ENCODE data around the gene NCAM1. TPM values are rescaled to one million over a fixed set of nuclear protein-coding genes. Genes with fewer than 3 reads are reported as not detected.

The NCAM1 gene
- total RNA-seq, 2 experiments from 2014 or later: 0.48 to 0.78 TPM

DNA sequence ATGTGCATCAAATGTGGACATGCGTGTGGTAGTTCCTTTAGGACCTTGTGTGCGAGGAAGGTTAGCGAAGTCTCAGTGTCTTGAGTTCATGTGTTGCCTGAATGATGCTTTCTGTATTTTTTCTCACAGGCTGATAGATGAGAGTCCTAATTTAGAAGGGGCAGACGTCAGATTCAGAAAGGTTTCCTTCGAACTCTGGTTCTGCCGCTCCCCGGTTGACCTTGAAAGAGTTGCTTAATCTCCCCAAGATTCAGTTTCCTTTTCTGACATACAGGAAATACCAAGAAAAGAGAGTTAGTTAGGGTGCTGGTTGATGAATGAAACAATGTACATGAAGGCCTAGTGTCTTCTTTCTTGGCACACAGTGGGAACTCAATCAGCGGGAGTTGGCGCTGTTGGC is 317.3 kb downstream of the NCAM1 start:
- ChIA-PET POLR2A (no interaction called here), CTCF (interaction anchor here (0.6 kb wide), 1 partner anchor 24 kb away, joined by 5 read pairs; no protein-coding TSS in a partner anchor)
- Mint-ChIP-seq H3K27ac (no peak overlapping the region), H3K4me1 (peaks cover 4% of the 10 kb centered on the region), H3K4me3 (no peak overlapping the region), H3K9me3 (no peaks in the 10 kb centered on the region), H3K36me3 (ENCODE audit: low read depth) (no peaks in the 10 kb centered on the region), H3K27me3 (no peaks in the 10 kb centered on the region)
- DNase-seq: no peak

DNA sequence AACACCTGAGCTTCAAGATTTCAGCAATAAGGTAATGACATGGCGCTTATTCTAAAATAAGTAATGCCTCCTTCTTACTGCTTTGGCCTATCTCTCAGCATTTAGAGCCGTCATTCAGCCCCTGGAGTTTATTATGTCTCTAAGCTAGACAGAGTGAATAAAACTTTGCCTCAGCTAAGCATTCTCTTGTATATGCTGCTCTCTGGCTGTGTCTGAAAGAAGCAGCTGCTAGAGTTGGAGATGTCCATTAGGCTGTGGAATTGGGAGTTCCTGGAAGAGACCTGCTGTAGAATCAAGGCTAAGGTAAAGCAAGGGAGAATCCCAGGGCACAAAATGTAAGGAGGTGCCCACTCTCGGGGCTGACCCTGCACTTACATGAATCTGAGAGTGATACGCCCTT is 317.7 kb downstream of the NCAM1 start:
- CTCF ChIA-PET: interaction anchor here (0.6 kb wide), 1 partner anchor 23 kb away, joined by 5 read pairs; no protein-coding TSS in a partner anchor
- POLR2A ChIA-PET: no interaction called here
- no peaks in the 10 kb centered on the region for H3K36me3 Mint-ChIP-seq (ENCODE audit: low read depth)
- H3K27ac Mint-ChIP-seq: no peak overlapping the region
- peaks cover 4% of the 10 kb centered on the region for H3K4me1 Mint-ChIP-seq
- no peak for DNase-seq
- no peaks in the 10 kb centered on the region for H3K9me3 Mint-ChIP-seq
- H3K27me3 Mint-ChIP-seq: no peaks in the 10 kb centered on the region
- H3K4me3 Mint-ChIP-seq: no peak overlapping the region

DNA sequence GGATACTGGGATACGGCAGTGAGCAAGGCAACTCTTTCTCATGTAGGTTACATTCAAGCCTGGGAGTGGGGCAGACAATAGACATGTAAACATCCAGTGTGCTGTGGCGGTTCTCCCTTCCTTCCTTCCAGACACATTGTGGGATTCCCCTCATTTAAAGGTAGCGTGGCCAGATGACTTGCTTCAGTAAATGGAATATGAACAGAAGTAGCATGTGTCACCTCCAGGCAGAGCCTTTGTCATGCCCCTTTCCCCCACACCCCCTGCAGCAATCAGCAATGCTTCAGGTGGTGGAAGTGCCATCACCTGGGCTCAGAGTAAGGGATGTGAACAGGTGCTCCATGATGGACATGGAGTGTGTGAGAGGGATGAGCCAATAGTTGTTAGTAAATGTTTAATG is 318.4 kb downstream of the NCAM1 start:
- CTCF ChIA-PET: no interaction called here
- POLR2A ChIA-PET: no interaction called here
- H3K36me3 Mint-ChIP-seq (ENCODE audit: low read depth): no peaks in the 10 kb centered on the region
- no peak overlapping the region for H3K27ac Mint-ChIP-seq
- H3K4me3 Mint-ChIP-seq: no peak overlapping the region
- H3K4me1 Mint-ChIP-seq: peaks cover 4% of the 10 kb centered on the region
- no peaks in the 10 kb centered on the region for H3K9me3 Mint-ChIP-seq
- H3K27me3 Mint-ChIP-seq: no peaks in the 10 kb centered on the region
- no peak for DNase-seq

DNA sequence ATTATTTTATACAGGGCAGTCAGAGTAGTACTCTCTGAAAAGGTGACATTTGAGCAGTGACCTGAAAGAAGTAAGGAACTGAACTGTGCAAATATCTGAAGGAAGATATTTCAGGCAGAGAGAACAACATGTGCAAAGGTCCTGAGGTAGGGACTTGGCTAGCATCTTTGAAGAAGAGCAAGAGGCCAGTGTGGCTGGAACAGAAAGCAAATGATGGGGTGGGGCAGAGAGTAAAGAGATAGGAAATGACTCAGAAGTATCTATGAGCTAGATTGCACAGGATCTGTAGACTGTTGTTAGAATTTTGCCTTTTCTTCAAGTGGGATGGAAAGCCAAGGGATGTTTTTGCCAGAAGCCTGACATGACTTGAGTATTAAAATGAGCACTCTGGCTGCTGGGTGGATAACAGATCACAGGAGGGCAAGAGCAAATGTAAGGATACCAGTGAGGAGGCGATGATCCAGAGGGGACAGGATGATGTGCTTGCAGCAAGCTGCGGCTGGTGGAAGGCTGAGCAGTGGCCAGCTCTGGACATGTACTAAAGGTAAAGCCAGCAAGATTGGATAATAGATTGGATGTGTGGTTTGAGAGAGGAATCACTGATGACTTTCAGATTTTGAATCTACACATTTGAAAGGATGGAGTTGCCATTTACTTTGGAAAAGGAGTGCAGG is 320.0 kb downstream of the NCAM1 start:
- Mint-ChIP-seq H3K4me3 (no peak overlapping the region), H3K9me3 (no peaks in the 10 kb centered on the region), H3K36me3 (ENCODE audit: low read depth) (no peaks in the 10 kb centered on the region), H3K27ac (no peak overlapping the region), H3K4me1 (peaks cover 4% of the 10 kb centered on the region), H3K27me3 (no peaks in the 10 kb centered on the region)
- CTCF ChIA-PET: no interaction called here
- POLR2A ChIA-PET: no interaction called here
- no peak for DNase-seq

DNA sequence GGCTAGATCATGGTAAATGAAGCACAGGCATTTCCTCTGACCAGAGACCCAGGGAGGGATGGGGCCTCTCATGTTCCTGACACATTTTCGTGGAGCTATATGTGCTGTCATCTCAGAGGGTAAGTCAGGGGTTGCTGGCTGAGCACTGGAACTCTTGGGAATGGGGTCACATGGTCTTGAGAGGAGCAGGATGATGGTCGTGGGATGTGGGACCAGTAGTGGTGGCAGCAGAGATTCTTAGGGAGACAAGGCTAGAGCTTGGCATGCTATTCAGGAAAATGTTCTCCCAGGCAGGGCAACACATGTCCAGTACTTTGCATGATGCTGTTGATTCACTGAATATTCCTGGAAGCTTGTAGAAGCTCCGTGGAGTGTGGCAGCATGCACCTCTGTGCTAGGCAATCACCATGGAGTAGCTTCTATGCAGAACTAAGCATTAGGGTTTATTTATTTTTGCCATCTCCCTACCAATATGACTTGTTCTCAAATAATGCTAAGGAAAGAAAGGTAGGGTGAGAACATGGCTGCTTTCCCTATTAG is 321.7 kb downstream of the NCAM1 start:
- POLR2A ChIA-PET: no interaction called here
- Mint-ChIP-seq H3K9me3 (no peaks in the 10 kb centered on the region), H3K4me1 (peaks cover 4% of the 10 kb centered on the region), H3K36me3 (ENCODE audit: low read depth) (no peaks in the 10 kb centered on the region), H3K27me3 (no peaks in the 10 kb centered on the region), H3K27ac (no peak overlapping the region), H3K4me3 (no peak overlapping the region)
- DNase-seq: no peak
- CTCF ChIA-PET: interaction anchor here (1.0 kb wide), 1 partner anchor 694 kb away, joined by 3 read pairs; no protein-coding TSS in a partner anchor

DNA sequence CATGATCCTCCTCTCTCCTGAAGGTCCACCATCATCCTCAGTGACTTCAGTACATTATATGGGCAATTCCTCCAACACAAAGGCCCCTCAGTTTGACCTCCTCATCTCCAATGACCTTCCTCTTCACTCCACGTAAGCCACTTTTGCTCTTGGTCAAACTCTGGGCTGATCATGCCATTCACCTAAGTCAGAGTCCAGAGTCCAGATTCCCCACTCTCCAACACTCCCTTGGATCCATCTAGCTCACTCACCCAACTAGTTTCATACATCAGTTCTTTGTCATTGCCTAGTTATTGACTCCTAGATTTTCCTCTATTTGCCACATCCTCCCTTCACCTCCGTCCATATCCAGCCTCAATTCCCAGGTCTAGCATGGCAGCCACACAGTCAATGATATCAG is 322.7 kb downstream of the NCAM1 start:
- no peaks in the 10 kb centered on the region for H3K36me3 Mint-ChIP-seq (ENCODE audit: low read depth)
- no peaks in the 10 kb centered on the region for H3K27me3 Mint-ChIP-seq
- DNase-seq: no peak
- no peaks in the 10 kb centered on the region for H3K4me1 Mint-ChIP-seq
- H3K9me3 Mint-ChIP-seq: no peaks in the 10 kb centered on the region
- H3K27ac Mint-ChIP-seq: no peak overlapping the region
- H3K4me3 Mint-ChIP-seq: no peak overlapping the region
- POLR2A ChIA-PET: no interaction called here
- CTCF ChIA-PET: interaction anchor here (2.1 kb wide), 1 partner anchor 696 kb away, joined by 9 read pairs; no protein-coding TSS in a partner anchor

DNA sequence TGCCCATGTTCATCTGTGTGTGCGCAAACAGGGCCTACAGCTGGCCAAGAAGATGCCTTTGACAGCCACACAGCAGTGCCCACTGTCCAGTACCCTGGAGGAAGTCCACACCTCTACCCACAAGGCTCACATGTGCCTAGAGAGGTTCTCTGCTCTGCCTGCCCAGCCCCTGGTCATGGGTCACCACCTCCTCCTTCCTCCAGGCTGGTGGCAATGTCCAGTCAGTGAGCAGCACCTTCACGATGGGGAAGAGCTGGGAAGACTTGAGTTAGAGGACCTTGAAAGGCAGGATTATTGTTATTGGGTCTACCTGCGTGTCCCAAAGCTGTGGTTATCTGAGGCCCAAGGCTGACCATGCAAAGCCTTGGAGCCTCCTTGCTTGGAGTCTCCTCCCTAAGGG is 324.8 kb downstream of the NCAM1 start:
- no peak overlapping the region for H3K27ac Mint-ChIP-seq
- DNase-seq: no peak
- POLR2A ChIA-PET: no interaction called here
- no peaks in the 10 kb centered on the region for H3K27me3 Mint-ChIP-seq
- no peak overlapping the region for H3K4me3 Mint-ChIP-seq
- CTCF ChIA-PET: interaction anchor here (1.0 to 2.1 kb wide), 2 partner anchors 488 to 698 kb away, joined by 3 to 9 read pairs; no protein-coding TSS in a partner anchor
- H3K9me3 Mint-ChIP-seq: no peaks in the 10 kb centered on the region
- no peaks in the 10 kb centered on the region for H3K36me3 Mint-ChIP-seq (ENCODE audit: low read depth)
- no peaks in the 10 kb centered on the region for H3K4me1 Mint-ChIP-seq

DNA sequence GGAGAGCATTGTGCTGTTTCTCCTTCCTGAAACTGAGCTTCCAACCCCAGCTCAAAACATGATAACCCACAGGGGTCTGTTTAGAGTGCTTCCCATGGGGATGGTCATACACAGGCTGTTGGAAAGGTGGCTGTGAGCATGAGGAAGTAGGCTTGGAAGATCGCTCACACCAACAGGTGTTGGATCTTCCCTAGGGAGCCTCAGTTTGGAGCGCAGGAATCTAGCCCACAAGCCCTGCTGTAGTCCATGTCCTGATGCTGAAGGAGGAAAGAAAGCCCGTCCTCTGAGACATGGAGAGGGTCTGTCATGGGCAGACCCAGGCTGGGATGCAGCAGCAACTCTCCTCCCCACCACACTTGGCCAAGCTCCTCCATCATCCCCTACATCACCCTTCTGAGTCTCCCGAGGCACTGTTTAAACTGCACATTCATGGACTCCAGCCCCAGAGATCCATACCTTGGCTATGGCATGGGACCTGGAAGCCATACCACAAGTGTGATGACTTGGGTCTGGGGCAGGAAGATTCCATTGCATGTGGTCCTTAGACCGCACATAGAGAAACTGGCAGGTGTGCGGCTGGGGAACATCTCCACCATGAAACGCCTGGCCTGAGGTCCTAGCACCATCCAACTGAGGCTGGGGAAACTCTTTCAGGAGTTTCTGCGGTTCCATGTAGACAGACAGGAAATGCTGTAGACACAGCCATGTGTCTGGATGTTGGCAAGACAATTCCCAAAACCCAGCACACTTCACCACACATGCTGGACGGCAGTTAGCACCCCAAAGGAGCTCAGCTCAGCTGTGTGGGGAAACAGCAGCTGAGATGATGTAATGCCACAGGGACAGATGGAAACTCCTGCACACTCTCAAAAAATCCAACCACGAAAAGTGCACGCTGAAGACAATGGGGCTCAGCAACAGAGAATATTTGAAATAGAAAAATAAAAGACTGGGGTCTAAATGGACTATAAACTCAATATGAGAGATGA is 325.6 kb downstream of the NCAM1 start:
- Mint-ChIP-seq H3K36me3 (ENCODE audit: low read depth) (no peaks in the 10 kb centered on the region), H3K4me3 (no peak overlapping the region), H3K4me1 (no peaks in the 10 kb centered on the region), H3K9me3 (no peaks in the 10 kb centered on the region), H3K27me3 (no peaks in the 10 kb centered on the region), H3K27ac (no peak overlapping the region)
- CTCF ChIA-PET: interaction anchor here (1.0 to 1.3 kb wide), 2 partner anchors 489 kb away, joined by 3 read pairs; no protein-coding TSS in a partner anchor
- POLR2A ChIA-PET: no interaction called here
- no peak for DNase-seq

DNA sequence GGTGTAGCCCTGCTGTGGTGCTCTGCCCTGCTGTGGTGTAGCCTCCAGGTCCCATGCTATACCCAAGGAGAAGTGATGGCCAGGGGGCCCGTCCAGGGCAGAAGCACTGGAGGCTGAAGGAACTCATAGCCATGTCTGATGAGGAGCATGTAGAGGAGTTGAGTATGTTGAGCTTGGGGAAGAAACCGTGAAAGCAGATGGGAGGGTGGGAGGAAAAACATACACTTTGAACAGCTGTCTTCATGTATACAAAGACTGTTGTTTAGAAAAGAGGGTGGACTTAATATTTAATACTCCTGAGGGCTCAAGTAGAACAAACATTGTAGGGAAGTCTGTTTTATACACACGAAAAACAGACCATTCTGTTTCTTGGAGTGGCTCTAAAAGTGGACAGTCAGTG is 326.6 kb downstream of the NCAM1 start:
- Mint-ChIP-seq H3K27me3 (no peaks in the 10 kb centered on the region), H3K9me3 (no peaks in the 10 kb centered on the region), H3K4me1 (no peaks in the 10 kb centered on the region), H3K4me3 (no peak overlapping the region), H3K27ac (no peak overlapping the region), H3K36me3 (ENCODE audit: low read depth) (no peaks in the 10 kb centered on the region)
- no peak for DNase-seq
- ChIA-PET POLR2A (interaction anchor here (1.0 kb wide), 1 partner anchor 26 kb away, joined by 3 read pairs; the partner anchor contains the start of gene TTC12), CTCF (interaction anchor here (1.3 to 3.4 kb wide), 2 partner anchors 490 to 1007 kb away, joined by 3 to 25 read pairs; no protein-coding TSS in a partner anchor)

DNA sequence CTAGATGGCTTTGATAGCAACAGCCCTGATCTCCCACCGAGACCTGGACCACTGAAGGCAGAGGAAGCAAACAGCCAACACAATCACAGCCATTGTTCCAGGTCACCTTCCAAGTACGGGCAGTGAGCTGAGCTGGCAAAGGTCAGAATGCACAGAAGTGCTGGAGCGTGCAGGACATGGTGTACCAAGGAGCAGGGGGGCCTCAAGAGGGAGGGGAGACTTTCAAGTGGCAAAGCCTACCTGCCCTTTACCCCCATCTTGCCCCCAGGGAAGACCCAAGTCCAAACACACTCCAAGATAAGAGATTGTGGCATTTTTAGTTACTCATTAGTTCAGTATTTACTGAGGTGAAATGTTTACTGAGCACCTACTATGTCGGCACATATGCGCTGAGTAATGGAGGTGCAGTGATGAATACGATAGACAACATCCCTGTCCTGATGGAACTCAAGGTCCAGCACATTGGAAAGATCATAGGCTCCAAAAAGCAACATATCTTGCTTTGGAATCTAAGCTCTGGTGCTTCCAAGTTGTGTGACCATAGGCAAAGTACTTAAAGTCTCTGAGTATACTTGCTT is 327.2 kb downstream of the NCAM1 start:
- no peaks in the 10 kb centered on the region for H3K36me3 Mint-ChIP-seq (ENCODE audit: low read depth)
- H3K27ac Mint-ChIP-seq: no peak overlapping the region
- CTCF ChIA-PET: interaction anchor here (1.3 to 3.5 kb wide), 5 partner anchors 10 to 1008 kb away, joined by 3 to 39 read pairs (median 23); no protein-coding TSS in a partner anchor
- no peaks in the 10 kb centered on the region for H3K4me1 Mint-ChIP-seq
- no peak overlapping the region for H3K4me3 Mint-ChIP-seq
- POLR2A ChIA-PET: interaction anchor here (1.0 kb wide), 1 partner anchor 26 kb away, joined by 3 read pairs; the partner anchor contains the start of gene TTC12
- no peak for DNase-seq
- no peaks in the 10 kb centered on the region for H3K27me3 Mint-ChIP-seq
- no peaks in the 10 kb centered on the region for H3K9me3 Mint-ChIP-seq

DNA sequence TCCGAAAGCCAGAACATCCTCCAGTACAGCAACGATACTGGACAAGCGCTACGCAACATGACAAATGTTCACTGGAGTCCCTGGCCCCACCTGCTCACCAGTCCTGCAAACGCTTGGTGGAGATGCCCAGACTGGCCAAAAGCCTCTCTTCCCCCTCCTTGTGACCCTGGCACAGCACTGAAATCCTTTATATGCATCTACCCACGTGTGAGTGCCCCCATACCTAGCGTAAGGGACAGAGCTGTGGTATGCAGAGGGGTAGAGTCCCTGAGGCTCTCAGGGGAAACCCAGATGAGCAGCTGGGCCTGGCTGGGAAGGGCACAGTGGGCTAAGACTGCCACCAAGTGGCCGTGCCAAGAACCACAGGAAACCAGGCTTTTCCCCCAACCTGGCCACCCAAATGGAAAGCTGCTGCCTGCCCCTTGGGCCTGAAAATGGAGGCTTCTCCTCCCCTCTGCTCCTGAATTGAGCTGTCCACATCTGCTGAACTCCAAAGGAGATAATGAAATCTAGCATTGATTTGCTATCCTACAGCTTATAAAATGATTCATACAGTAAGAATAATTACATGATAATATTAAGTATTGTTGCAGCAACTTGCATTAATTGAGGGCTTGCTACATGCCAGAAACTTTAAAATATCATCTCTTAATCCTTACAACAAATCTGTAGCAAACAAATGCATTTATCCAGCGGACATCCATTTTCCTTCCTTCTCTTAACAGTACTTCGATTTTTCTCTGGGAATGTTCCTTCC is 328.4 kb downstream of the NCAM1 start:
- peak; percentile 70 for DNase-seq
- Mint-ChIP-seq H3K27ac (no peak overlapping the region), H3K27me3 (peaks cover 3% of the 10 kb centered on the region), H3K9me3 (no peaks in the 10 kb centered on the region), H3K4me1 (no peaks in the 10 kb centered on the region), H3K4me3 (no peak overlapping the region), H3K36me3 (ENCODE audit: low read depth) (no peaks in the 10 kb centered on the region)
- CTCF ChIA-PET: interaction anchor here (0.6 to 3.5 kb wide), 20 partner anchors 9 to 1070 kb away, joined by 3 to 39 read pairs (median 4); no protein-coding TSS in a partner anchor
- POLR2A ChIA-PET: interaction anchor here (0.7 kb wide), 1 partner anchor 45 kb away, joined by 3 read pairs; no protein-coding TSS in a partner anchor

DNA sequence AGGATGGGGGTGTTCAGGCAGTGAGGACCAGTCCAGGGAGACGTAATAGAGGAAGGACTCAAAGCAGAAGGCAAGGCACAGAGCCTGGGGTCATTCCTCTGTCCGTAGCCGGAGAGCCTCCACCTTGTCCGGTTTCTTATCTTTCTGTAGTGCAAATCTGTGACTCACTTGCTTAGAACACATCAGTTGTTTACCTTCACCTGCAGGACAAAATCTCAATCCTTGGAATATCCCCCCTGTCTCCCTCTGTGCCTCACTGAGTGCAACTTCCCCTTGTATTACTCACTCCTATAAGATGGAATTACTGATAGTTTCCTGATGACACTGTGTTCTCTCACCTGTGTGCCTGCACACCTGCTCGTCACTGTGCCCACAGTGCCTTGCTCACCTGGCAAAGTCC is 332.7 kb downstream of the NCAM1 start:
- H3K4me1 Mint-ChIP-seq: no peaks in the 10 kb centered on the region
- no peak overlapping the region for H3K4me3 Mint-ChIP-seq
- no peaks in the 10 kb centered on the region for H3K9me3 Mint-ChIP-seq
- no peak for DNase-seq
- POLR2A ChIA-PET: no interaction called here
- H3K27ac Mint-ChIP-seq: no peak overlapping the region
- H3K27me3 Mint-ChIP-seq: peaks cover 11% of the 10 kb centered on the region
- H3K36me3 Mint-ChIP-seq (ENCODE audit: low read depth): no peaks in the 10 kb centered on the region
- CTCF ChIA-PET: no interaction called here
